ENCODE results near the gene BIRC2.
A peak's percentile ranks its signal among the peaks of the same experiment; 100 is the strongest.
"Not testable (repeated sequence)": the region's sequence is repeated elsewhere in the genome, so short reads cannot be mapped to it uniquely, and the experiment has no call there.

The BIRC2 gene

GRCh38 chr11:102364991-102365390 lies 18.0 kb downstream of the BIRC2 start:
- in situ Hi-C loops (cut with MboI; ENCODE audit: low pct_unique_long_range_greater_than_20kb, low sequenced_read_pairs, unreplicated experiment): no loop called here
- no peak for TF ChIP-seq CTCF (IDR thresholded peaks at IDR 0.05; ENCODE audit: extremely low read depth, insufficient read depth, missing control alignments)
- no peak for DNase-seq (ENCODE audit: low spot score)

- no peak for DNase-seq (ENCODE audit: low spot score)
Observed at GRCh38 chr11:102367364-102367763, 20.4 kb downstream of the BIRC2 start.

GRCh38 chr11:102368472-102368871 lies 21.5 kb downstream of the BIRC2 start:
- in situ Hi-C loops (cut with MboI; ENCODE audit: low pct_unique_long_range_greater_than_20kb, low sequenced_read_pairs, unreplicated experiment): no loop called here
- peak; percentile 80 for DNase-seq (ENCODE audit: low spot score)
- TF ChIP-seq CTCF (IDR thresholded peaks at IDR 0.05; ENCODE audit: extremely low read depth, insufficient read depth, missing control alignments): no peak

More at GRCh38 chr11:102367364-102367763, 20.4 kb downstream of the BIRC2 start:
- TF ChIP-seq CTCF (IDR thresholded peaks at IDR 0.05; ENCODE audit: extremely low read depth, insufficient read depth, missing control alignments): peak; percentile 11
- in situ Hi-C loops (cut with MboI; ENCODE audit: low pct_unique_long_range_greater_than_20kb, low sequenced_read_pairs, unreplicated experiment): no loop called here

- in situ Hi-C loops (cut with MboI; ENCODE audit: low pct_unique_long_range_greater_than_20kb, low sequenced_read_pairs, unreplicated experiment); DNase-seq (ENCODE audit: low spot score): not testable (repeated sequence)
Observed at GRCh38 chr11:102374633-102375424, 27.8 kb downstream of the BIRC2 start.

- in situ Hi-C loops (cut with MboI; ENCODE audit: low pct_unique_long_range_greater_than_20kb, low sequenced_read_pairs, unreplicated experiment): no loop called here
- DNase-seq (ENCODE audit: low spot score): no peak
- no peak for TF ChIP-seq CTCF (IDR thresholded peaks at IDR 0.05; ENCODE audit: extremely low read depth, insufficient read depth, missing control alignments)
Observed at GRCh38 chr11:102375720-102376399, 28.8 kb downstream of the BIRC2 start.

GRCh38 chr11:102377891-102378290 lies 30.9 kb downstream of the BIRC2 start:
- no peak for TF ChIP-seq CTCF (IDR thresholded peaks at IDR 0.05; ENCODE audit: extremely low read depth, insufficient read depth, missing control alignments)
- in situ Hi-C loops (cut with MboI; ENCODE audit: low pct_unique_long_range_greater_than_20kb, low sequenced_read_pairs, unreplicated experiment): no loop called here
- DNase-seq (ENCODE audit: low spot score): no peak

- DNase-seq (ENCODE audit: low spot score): no peak
- TF ChIP-seq CTCF (IDR thresholded peaks at IDR 0.05; ENCODE audit: extremely low read depth, insufficient read depth, missing control alignments): no peak
- in situ Hi-C loops (cut with MboI; ENCODE audit: low pct_unique_long_range_greater_than_20kb, low sequenced_read_pairs, unreplicated experiment): no loop called here
Observed at GRCh38 chr11:102378818-102379217, 31.8 kb downstream of the BIRC2 start.
